Right lung (tissue), 5 donors: ENCODE data around the gene ACAP2. TPM values are rescaled to one million over a fixed set of nuclear protein-coding genes. Genes with fewer than 3 reads are reported as not detected.
"Not testable (repeated sequence)": the region's sequence is repeated elsewhere in the genome, so short reads cannot be mapped to it uniquely, and the experiment has no call there.

Experiments
- DNase-seq, 2 donors: peaks; one replicate each; pipeline ENCODE4 v3.0.0-alpha.2; 2013
- polyA plus RNA-seq, 5 donors: library from polyadenylated mRNA; unstranded; fragments of 120-200 nt; gene quantifications; one replicate each; pipeline versions ENCODE4 v1.2.1 to v1.2.3, GENCODE V29; 2013; ENCODE audit warnings: inconsistent platforms in 1 of 5, low replicate concordance in 1 of 5; ENCODE audit not compliant: insufficient read length in 5 of 5, insufficient read depth in 1 of 5

Gene ACAP2
- polyA plus RNA-seq, 5 donors: 31.8 to 59.5 (median 53.6) TPM

- DNase-seq: no peak
These were observed 47.5 kb downstream of the ACAP2 start for GRCh38 chr3:195395208-195395816.

GRCh38 chr3:195394700-195395099 lies 48.1 kb downstream of the ACAP2 start:
- no peak for DNase-seq

- DNase-seq: no peak
These were observed 48.8 kb downstream of the ACAP2 start for GRCh38 chr3:195394024-195394423.

GRCh38 chr3:195388380-195388779 lies 54.4 kb downstream of the ACAP2 start:
- no peak for DNase-seq

- no peak for DNase-seq
These were observed 56.1 kb downstream of the ACAP2 start for GRCh38 chr3:195386739-195387138.

- no peak for DNase-seq
These were observed 57.3 kb downstream of the ACAP2 start for GRCh38 chr3:195385526-195385925.

- no peak for DNase-seq
These were observed 57.9 kb downstream of the ACAP2 start for GRCh38 chr3:195384952-195385351.

- DNase-seq: no peak
These were observed 70.6 kb downstream of the ACAP2 start for GRCh38 chr3:195372220-195372619.

GRCh38 chr3:195366200-195366925 lies 76.5 kb downstream of the ACAP2 start:
- DNase-seq: no peak

- no peak for DNase-seq
These were observed 77.4 kb downstream of the ACAP2 start for GRCh38 chr3:195365371-195365770.

- not testable (repeated sequence) for DNase-seq
These were observed 85.0 kb downstream of the ACAP2 start for GRCh38 chr3:195357797-195358196.

- DNase-seq: no peak
These were observed 86.4 kb downstream of the ACAP2 start for GRCh38 chr3:195356151-195357086.

GRCh38 chr3:195354009-195354408 lies 88.8 kb downstream of the ACAP2 start:
- not testable (repeated sequence) for DNase-seq

- DNase-seq: no peak
These were observed 89.8 kb downstream of the ACAP2 start for GRCh38 chr3:195352895-195353488.

- peak in 1 of 2 donors; percentile 2 for DNase-seq
These were observed 94.2 kb downstream of the ACAP2 start for GRCh38 chr3:195348426-195349115.

- no peak for DNase-seq
These were observed 105.1 kb downstream of the ACAP2 start for GRCh38 chr3:195337747-195338146.

- DNase-seq: no peak
These were observed 107.9 kb downstream of the ACAP2 start for GRCh38 chr3:195334967-195335366.

- no peak for DNase-seq
These were observed 123.8 kb downstream of the ACAP2 start for GRCh38 chr3:195319060-195319459.

- no peak for DNase-seq
These were observed 130.1 kb downstream of the ACAP2 start for GRCh38 chr3:195312714-195313113.

- no peak for DNase-seq
These were observed 135.1 kb downstream of the ACAP2 start for GRCh38 chr3:195307711-195308110.

GRCh38 chr3:195306369-195306768 lies 136.5 kb downstream of the ACAP2 start:
- no peak for DNase-seq
